HG03064 (cell line): ENCODE results near the gene TP63.

Experiments used
- ATAC-seq: cut with Tn5 transposase; IDR thresholded peaks from one replicate; pipeline ENCODE4 v1.9.1; 2021; ENCODE audit warnings: low read depth; ENCODE audit not compliant: unreplicated experiment

TP63 gene

DNA sequence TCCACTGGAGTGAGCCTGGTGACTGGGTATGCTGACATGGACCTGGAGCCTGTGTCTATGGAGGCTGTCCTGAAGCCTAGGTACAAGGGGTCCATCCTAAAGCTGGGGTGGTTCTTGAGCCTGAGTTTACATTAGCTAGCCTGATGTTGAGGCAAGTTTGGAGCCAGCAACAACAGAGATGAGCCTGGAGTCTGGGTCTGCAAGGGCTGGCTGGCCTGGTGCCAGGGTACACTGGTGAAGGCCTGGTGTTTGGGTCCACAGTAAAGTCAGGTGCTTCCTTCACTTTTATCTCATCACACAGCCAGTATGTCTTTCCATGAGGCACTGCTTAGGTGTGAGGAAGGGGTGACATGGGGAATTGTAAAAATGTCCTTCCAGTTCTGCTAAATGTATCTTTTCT, 49.5 kb downstream of the TP63 start:
- ATAC-seq = no peak

DNA sequence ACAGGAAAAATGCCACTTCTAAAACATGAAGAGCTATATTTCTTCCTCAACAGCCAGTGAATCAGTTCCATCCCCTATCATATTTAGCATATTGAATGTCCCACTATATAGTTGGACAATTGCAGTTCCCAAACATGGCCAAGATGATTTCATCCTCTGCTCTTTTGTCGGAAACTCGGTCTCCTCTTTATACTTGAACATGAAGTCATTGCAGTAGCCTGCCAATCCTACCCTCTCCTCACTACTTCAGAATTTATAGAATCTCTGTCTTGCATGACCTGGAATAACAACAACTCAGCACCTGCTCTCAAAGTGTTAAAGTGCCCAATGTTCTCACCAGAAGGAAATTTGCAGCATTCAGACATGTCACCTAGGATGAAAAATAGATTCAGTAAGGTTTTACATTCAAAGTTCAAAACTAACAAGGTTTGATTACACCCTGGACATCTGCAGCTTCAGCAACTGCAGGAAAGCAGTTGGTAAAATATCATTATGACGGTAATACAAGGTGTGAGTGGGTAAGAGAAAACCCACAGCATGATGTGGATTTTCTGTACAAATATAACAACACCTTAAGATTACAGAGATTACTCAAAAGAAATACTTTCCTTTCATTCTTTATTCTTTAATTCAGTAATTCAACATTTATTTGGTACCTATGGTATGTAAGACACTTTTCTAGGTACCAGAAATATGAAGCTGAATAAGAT, 52.5 kb downstream of the TP63 start:
- ATAC-seq = no peak

DNA sequence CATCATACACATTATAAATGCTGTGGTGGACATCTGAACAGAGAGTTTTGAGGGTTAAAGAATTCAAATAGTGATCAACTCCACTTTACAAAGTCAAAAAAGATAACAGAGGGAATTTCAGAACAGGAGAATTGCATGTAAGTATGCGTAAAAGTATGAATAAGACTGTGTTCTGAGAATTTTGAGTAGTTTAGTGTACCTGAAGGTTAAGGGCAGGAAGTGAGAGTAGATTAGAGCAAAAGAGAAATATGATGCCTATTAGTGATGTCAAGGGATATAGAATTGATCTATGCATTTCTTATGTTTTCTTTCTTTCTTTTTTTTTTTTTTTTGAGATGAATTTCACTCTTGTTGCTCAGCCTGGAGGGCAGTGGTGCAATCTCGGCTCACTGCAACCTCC, 53.1 kb downstream of the TP63 start:
- ATAC-seq = no peak

DNA sequence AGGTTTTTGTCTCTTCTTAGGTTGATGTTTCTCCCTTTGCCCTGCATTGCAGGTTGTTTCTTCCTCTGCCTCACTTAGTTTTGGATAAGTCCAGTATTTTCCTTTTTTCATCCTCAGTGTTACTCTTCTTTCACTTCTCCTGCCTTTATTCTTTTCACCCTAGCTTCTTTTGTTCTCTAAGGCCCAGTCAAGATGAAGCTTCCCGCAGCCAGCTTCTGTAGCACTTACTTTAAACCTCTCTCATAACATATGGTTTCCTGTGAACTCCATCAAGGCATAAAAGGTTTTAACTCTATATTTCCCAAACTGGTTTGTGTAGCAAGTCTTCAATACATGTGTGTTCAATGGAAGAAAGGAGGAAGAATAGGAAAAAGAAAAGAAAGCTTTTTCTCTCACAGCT, 54.1 kb downstream of the TP63 start:
- no peak for ATAC-seq

DNA sequence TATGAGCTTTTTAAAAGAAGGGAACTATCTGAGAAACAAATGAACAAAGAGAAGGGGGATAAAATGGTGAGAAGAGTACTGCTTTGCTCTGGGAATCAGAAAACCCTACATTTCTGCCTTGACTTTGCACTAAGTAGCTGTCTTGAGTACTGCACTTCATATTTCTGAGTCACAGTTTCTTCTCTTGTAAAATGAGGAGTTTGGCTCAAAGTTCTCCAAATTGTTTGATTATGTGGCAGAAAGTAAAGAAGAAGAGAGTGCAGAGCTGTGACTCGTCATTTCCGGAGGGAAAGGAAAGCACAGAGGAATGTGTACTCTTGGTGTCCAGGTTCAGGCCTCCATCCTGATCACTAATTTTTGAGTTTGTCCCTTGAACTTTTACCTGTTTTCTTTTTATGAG, 54.7 kb downstream of the TP63 start:
- no peak for ATAC-seq

DNA sequence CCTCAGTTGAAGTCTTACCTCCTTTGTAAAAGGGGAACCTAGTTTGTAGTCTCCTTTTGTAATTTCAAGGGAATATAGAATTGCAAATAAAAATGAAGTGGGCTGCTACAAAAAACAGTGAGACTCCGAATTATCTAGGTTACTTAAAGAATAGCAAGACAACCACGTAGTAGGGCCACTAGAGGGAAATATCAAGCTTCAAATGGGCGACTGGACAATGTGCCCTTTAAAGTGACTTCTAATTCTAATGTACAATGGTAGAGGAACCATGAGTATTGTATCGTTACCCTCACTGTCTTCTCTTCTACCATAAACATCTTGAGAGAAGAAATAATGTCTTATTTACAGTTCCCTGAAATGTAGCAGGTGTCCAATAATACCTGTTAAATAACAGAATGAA, 56.3 kb downstream of the TP63 start:
- no peak for ATAC-seq

DNA sequence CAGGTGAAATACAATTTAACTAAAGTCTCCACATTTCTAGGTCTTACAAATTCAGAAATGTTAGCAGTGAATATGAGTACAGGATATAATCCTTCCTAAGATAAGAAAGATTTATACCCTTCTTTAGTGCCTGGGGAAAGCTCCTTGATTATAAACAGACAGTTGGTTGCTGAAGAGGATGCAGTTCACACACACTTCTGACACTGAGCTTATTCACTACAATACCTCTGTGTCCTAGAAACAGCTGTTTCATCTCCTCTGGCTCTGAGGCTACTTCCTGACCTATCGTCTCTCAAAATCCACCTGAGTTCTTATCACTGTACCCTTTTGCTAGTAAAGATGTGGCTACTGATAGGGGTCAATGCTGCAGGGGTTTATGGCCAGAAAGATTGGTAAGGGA, 57.1 kb downstream of the TP63 start:
- no peak for ATAC-seq

DNA sequence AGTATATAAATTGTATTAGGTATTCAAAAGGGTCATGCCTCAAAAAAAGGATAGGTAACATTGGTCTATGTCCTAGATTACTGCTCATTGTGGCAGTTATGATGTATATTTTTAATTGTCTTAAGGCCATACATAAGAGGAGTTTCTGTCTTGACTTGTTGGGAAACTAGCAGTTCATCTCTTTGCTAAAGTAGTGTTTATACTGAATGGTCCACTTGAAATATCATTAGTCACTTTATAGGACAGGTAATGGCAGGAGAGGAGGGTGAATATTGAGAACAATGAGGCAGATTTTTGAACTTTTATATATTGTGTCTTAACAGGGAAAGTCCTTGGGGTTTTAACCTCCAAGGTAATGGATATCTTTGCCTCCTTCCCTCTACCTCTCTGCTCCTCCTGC, 58.4 kb downstream of the TP63 start:
- no peak for ATAC-seq

DNA sequence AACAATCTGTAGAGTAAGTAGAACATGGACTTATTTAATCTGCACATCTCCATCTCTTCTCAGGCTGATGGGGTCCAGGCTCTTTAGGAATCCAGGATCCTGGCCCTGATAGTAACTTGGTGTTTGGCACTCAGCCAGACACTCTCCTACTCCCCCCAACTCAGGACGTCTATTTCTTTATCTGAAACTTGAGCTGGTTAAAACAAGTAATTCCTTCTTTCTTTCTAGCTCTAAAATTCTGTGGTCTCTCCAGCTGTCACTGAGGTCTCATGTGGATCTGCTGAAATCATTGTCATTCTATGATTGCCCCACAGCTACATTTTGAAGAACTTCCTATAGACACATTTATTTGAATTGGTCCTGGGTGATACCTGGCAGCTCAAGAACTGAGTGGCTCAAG, 59.0 kb downstream of the TP63 start:
- ATAC-seq = no peak

DNA sequence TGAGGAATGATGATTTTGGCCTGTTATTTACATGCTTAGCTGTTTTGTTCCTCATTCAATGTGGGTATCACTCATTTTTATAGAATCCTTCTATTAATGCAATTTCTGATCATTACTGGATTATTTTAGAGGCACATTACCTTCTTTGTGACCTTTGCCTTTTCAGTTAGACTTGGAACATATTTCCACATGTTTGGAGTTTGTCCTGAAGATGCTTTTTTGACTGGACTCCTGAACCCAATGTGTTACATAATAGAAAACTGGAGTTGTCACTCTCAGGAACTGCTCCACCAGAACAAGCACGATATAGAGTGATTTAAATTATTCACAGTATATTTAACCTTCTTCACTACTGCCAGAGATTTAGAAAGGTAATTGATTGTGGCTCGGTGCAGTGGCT, 59.5 kb downstream of the TP63 start:
- no peak for ATAC-seq

DNA sequence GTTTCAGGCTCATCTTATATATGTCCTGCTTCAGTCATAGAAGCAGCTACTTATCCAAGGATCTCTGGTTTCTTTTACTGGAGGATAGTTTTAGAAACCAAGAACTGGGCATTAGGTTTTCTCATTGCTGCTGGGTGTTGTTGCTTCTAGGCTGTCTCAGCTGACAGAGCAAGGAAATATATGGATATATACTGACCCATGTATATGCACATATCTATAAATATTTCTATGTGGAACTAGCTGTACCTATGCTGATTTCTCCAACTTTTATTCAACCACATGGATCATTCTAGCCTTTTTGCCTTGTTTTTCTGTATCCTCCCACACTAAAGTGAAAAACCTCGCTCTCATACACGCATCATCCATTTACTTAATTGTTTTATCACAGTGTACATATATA, 64.2 kb downstream of the TP63 start:
- ATAC-seq = no peak

DNA sequence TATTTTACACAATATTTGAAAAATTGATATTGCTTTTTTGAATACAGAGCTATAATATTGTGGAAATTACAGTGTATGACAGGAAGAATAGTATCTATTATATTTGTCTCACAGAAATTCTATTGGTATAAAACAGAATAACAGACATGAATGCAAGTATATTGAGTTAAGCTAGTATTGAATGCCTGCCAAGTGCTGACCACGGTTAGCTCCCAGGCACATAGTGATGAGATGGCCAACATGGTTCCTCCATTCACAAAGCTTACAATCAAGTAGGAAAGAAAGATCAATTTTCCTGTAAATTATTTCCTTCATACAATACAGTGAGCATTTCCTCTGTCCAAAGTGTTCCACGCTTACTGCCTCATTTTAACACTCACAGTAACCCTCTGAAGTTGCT, 67.6 kb downstream of the TP63 start:
- no peak for ATAC-seq

DNA sequence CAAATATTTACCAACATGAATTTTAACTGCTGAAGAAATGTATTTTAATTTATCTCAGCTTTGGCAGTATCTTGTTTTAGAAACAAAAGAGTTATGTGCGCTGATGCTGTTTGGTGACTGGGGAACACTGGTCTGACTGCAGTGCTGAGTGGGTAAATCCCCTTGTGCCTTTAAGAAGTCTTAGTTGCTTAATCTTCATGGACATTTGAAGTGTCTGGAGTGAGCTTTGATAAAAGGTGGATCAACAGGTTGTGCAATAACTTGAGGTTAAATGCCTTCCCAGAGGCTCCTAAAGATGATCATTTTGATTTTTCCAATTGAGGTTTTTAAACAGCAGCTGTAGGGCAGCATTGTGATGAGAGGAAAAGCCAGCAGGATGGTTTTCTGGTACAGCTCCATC, 68.7 kb downstream of the TP63 start:
- ATAC-seq = no peak

DNA sequence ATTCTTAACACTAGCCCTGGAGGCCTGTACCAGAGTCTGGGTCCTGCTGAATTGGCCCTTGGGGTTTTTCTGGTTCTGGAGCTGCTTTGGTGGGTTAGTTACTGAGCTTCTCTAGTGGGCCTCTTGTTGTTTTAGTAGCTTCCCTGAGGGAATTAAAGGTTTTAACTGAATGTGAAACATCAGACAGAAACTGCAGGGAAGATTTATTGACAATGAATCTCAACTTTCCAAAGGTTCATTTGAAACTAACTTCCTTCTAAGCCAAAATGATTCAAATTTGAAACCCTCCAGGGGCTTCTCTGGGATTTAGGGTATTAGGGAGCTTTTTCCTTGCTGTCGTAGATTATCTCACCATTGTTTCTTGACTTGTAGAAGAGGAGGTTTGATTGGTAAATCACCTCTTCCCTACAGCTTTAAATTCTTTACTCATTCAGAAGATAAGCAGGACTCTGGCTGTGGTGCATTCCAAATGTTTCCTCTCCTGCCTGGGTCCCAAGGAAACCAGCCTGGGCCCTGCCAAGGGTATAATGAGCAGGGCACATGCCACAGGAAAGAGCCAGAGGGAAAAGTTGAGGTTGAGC, 71.0 kb downstream of the TP63 start:
- no peak for ATAC-seq

DNA sequence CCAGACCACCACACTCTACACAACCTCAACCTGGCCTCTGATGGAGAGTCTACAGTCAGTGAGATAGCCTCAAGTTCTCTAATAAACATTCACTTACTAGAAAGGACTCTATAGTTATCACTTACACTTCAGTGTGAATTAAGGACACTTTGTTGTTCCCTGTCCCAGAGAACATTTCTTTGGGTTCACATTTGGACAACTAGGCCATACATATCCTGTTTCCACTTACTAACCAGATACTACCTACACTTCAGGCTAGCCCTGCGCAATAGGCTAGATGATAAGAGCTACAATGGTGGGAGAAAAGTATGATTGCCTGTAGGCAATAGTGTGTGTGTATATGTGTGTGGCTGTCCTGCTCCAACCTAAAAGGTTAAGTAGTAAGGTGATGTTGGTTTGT, 72.7 kb downstream of the TP63 start:
- ATAC-seq = no peak

DNA sequence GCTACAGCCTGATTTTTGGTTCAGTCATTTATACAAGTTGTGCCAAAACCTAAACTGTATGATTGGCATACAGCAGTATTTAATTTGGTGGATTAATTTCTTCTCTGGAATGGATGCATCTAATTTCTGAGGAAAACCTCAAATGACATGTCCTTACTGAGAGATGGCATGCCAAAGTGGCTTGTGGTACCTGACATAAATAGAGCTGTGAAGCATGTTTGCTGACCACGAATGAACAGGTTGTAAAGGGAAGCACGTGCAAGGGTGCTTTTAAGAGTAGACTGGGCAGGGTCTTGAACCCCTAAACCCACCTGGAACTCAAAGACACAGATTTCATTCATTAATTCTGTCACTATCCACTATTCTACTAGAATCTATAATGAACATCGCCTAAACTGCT, 77.2 kb downstream of the TP63 start:
- no peak for ATAC-seq

DNA sequence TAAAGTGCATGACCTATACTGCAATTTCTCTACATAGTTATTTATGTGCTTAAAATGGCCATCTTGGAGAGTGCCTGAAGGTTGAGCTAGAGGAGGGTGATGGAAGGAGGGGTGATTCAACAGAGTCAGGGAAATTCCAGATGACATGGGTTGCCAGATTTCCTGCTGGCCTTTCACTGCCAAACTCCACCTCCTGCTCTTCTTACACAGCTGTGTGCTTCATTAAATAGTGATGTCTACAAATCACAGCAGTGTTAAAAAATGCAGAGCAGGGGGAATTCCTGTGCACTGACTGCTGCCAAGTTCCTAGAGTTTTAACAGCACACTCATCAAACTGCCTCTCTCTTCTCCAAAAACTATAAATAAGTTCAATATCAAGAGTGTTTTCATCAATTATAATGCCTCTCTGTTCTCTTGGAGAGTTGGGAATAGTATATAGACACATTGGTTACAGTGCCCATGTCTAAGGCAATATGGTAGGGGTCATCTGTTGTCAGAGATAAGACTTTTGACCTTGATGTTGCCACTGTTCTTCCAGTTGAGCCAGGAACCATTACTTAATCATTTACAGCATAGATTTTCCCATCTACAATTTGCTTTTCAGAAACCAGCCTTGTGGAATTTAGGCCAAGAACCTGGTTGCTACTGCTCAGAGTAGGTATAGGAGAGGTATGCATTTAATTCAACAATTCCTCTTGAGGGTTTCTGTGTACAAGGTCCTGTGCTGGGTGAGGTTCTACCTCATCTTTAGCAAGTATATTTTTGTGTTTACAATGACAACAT, 79.6 kb downstream of the TP63 start:
- ATAC-seq = no peak

DNA sequence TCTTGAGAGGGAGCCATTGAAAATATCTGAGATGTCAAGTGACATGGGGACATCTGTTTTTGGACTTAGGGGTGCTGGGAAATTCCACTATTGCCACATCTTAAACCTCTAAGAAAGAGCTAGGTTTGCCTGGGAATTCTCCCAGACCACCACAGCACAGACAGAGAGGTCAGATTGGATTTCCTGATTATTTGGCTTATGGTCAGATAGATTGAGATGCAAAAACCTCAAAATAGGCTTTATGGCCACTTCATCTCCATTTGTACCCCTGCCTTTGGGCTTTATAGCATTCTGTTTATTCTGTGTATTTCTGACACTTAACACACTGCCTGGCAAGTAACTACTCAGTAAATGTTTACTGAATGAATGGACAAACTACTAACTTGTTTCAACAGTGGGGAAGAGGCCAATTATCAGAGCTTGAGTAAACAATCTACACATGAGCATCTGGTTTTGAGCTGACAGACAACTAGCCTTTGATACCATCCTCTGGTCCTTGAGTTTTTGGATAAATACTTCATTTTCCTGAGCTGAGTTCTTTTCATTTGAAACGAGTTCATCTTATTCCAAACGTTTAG, 81.8 kb downstream of the TP63 start:
- no peak for ATAC-seq

DNA sequence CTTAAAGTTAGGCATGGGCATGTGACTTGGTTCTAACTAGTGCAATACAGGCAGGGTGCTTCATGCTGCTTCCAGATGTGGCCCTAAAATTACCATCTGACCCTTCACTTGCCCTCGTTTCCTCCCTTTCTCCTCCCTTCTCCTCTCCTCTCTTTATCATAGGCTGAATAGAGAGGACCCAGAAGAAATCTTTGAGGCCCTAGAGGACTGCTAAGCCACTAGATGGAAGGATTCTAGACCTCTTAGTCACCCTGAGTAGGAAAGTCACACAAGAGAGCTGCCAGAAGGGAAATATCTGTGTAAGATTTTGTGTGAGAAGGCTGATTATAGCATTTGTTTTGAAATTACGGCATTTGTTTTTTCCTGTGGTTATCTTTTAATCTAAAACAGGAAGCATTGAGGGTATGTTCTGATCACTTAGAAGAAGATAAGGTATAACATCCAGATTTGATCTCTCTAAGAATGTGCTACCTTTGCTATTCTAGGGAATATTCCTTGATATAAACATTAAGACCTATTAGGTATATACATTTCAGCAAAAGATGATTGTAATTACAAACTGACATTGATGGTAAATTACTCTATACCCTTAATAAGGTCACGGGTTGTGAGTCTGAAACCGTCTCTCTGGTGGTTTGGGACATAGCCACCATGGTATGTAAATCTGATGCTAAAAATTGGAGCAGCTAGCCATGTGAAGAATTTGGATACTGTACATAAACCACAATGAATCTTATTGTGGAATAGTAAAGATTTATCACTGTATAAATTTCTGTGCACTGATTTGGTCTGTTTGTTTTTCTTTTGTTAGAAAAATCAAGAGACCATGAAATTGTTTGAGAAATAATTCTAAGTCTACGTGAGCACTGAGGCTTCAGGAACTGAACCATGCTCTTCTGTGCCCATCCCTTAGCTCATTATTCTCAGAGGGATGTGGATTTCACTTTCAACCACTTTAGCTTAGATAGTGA, 84.1 kb downstream of the TP63 start:
- ATAC-seq = no peak

DNA sequence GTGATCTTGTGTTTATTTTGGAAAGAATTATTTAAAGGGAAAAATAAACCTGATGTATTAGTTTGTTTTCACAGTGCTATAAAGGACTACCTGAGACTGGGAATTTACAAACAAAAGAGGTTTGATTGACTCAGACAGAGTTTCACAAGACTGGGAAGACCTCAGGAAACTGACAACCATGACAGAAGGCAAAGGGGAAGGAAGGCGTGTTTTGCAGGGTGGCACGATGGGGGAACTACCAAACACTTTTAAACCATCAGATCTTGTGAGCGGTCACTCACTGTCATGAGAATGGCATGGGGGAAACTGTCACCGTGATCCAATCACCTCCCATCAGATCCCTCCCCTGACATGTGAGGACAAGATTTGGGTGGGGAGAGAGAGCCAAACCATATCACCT, 87.0 kb downstream of the TP63 start:
- no peak for ATAC-seq
